Measurements from ENCODE around the gene KIF4B. TPM values are rescaled to one million over a fixed set of nuclear protein-coding genes. Genes with fewer than 3 reads are reported as not detected.
"Not testable (repeated sequence)": the region's sequence is repeated elsewhere in the genome, so short reads cannot be mapped to it uniquely, and the experiment has no call there.

Gene KIF4B
- total RNA-seq, 1 donor from 2014 or later = not detected

DNA sequence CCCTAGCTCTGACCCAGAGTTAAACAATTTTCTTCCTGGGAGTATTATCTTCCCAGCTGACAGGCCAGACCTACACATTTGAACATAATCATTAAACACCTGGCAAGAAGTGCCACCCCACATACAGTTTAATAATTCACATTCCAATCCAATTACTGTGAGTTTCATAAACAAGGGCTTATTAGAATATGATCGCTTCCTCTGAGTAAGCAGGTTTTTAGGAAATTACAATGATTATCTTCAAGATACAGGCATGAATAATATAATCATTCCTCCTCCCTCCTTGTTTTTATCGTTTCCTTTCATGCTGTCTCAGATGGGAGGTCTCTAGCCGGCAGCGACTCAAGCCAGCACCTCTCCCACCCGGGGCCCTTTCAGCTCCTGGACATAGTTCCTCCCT is 15.8 kb upstream of the KIF4B start:
- no peaks in the 10 kb centered on the region for H3K36me3 Mint-ChIP-seq (ENCODE audit: unreplicated experiment)

GRCh38 chr5:154999865-155000264 is 13.7 kb upstream of the KIF4B start:
- Mint-ChIP-seq H3K4me3 (ENCODE audit: unreplicated experiment) (no peak overlapping the region), H3K27ac (ENCODE audit: unreplicated experiment) (no peak overlapping the region), H3K9me3 (ENCODE audit: unreplicated experiment) (peaks cover 3% of the 10 kb centered on the region), H3K4me1 (ENCODE audit: unreplicated experiment) (no peaks in the 10 kb centered on the region), H3K36me3 (ENCODE audit: unreplicated experiment) (no peaks in the 10 kb centered on the region), H3K27me3 (ENCODE audit: unreplicated experiment) (peaks cover 5% of the 10 kb centered on the region)
- TF ChIP-seq CTCF (IDR thresholded peaks at IDR 0.05) = no peak
- DNase-seq (ENCODE audit: extremely low spot score, unreplicated experiment) = no peak

More for the DNA sequence above, 15.8 kb upstream of the KIF4B start:
- Mint-ChIP-seq H3K4me1 (ENCODE audit: unreplicated experiment) (no peaks in the 10 kb centered on the region), H3K27ac (ENCODE audit: unreplicated experiment) (no peak overlapping the region), H3K9me3 (ENCODE audit: unreplicated experiment) (peaks cover 3% of the 10 kb centered on the region), H3K4me3 (ENCODE audit: unreplicated experiment) (no peak overlapping the region), H3K27me3 (ENCODE audit: unreplicated experiment) (peaks cover 5% of the 10 kb centered on the region)
- TF ChIP-seq CTCF (IDR thresholded peaks at IDR 0.05) = no peak
- DNase-seq (ENCODE audit: extremely low spot score, unreplicated experiment) = no peak

GRCh38 chr5:155001523-155001922 is 12.0 kb upstream of the KIF4B start:
- Mint-ChIP-seq H3K4me3 (ENCODE audit: unreplicated experiment) (no peak overlapping the region), H3K27ac (ENCODE audit: unreplicated experiment) (no peak overlapping the region), H3K27me3 (ENCODE audit: unreplicated experiment) (peaks cover 5% of the 10 kb centered on the region), H3K36me3 (ENCODE audit: unreplicated experiment) (no peaks in the 10 kb centered on the region), H3K9me3 (ENCODE audit: unreplicated experiment) (peaks cover 3% of the 10 kb centered on the region), H3K4me1 (ENCODE audit: unreplicated experiment) (no peaks in the 10 kb centered on the region)
- DNase-seq (ENCODE audit: extremely low spot score, unreplicated experiment) = no peak
- TF ChIP-seq CTCF (IDR thresholded peaks at IDR 0.05) = no peak

DNA sequence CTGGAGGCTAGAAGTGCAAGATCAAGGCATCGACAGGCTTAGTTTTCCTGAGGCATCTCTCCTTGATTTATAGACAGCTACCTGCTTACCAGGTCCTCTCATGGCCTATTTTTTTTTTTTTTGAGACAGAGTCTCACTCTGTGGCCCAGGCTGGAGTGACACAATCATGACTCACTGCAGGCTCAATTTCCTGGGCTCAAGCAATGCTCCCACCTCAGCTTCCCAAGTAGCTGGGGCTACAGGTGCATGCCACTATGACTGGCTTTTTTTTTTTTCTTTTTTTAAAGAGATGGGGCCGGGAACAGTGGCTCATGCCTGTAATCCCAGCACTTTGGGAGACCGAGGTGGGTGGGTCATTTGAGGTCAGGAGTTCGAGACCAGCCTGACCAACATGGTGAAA is 10.8 kb upstream of the KIF4B start:
- not testable (repeated sequence) for H3K27ac Mint-ChIP-seq (ENCODE audit: unreplicated experiment); H3K4me1 Mint-ChIP-seq (ENCODE audit: unreplicated experiment); H3K4me3 Mint-ChIP-seq (ENCODE audit: unreplicated experiment); DNase-seq (ENCODE audit: extremely low spot score, unreplicated experiment); H3K27me3 Mint-ChIP-seq (ENCODE audit: unreplicated experiment); H3K36me3 Mint-ChIP-seq (ENCODE audit: unreplicated experiment); H3K9me3 Mint-ChIP-seq (ENCODE audit: unreplicated experiment)

- TF ChIP-seq CTCF (IDR thresholded peaks at IDR 0.05) = peak; percentile 51
- DNase-seq (ENCODE audit: extremely low spot score, unreplicated experiment) = no peak
- Mint-ChIP-seq H3K27ac (ENCODE audit: unreplicated experiment) (no peak overlapping the region), H3K36me3 (ENCODE audit: unreplicated experiment) (no peaks in the 10 kb centered on the region), H3K9me3 (ENCODE audit: unreplicated experiment) (peaks cover 3% of the 10 kb centered on the region), H3K4me3 (ENCODE audit: unreplicated experiment) (no peak overlapping the region), H3K27me3 (ENCODE audit: unreplicated experiment) (peaks cover 7% of the 10 kb centered on the region), H3K4me1 (ENCODE audit: unreplicated experiment) (no peaks in the 10 kb centered on the region)
These were observed 9.3 kb upstream of the KIF4B start for GRCh38 chr5:155004138-155004744.

GRCh38 chr5:155006265-155006664 is 7.3 kb upstream of the KIF4B start:
- DNase-seq (ENCODE audit: extremely low spot score, unreplicated experiment); H3K27me3 Mint-ChIP-seq (ENCODE audit: unreplicated experiment); H3K4me1 Mint-ChIP-seq (ENCODE audit: unreplicated experiment); H3K4me3 Mint-ChIP-seq (ENCODE audit: unreplicated experiment); H3K36me3 Mint-ChIP-seq (ENCODE audit: unreplicated experiment); H3K9me3 Mint-ChIP-seq (ENCODE audit: unreplicated experiment); H3K27ac Mint-ChIP-seq (ENCODE audit: unreplicated experiment): not testable (repeated sequence)
